Dermis blood vessel endothelial cell (primary cell): ENCODE results near the gene TIMP1. TPM values are rescaled to one million over a fixed set of nuclear protein-coding genes. Genes with fewer than 3 reads are reported as not detected.

Experiments used
- total RNA-seq: library from RNA; depleted of rRNA; stranded (reverse); fragments of >200 nt; gene quantifications from 2 replicates; pipeline ENCODE4 v1.2.3, GENCODE V29; 2014

The TIMP1 gene
- total RNA-seq, 1 donor from 2014 or later = 66.4 TPM

Other genes starting within 250 kb of the TIMP1 start
- 0.17 TPM in 1 of 2 replicates, not detected in the other for gene ZNF157, start 211.9 kb upstream of the TIMP1 start, total RNA-seq
- 9.2 and 11.8 TPM in 2 replicates for gene ZNF41, start 99.2 kb upstream of the TIMP1 start, total RNA-seq
- 10.4 and 17.7 TPM in 2 replicates for gene ARAF, start 21.2 kb upstream of the TIMP1 start, total RNA-seq
- gene SYN1, start 37.4 kb downstream of the TIMP1 start, total RNA-seq = 0.05 TPM in 1 of 2 replicates, not detected in the other
- 0.19 and 0.85 TPM in 2 replicates for gene CFP, start 47.5 kb downstream of the TIMP1 start, total RNA-seq
- 13.4 and 17.6 TPM in 2 replicates for gene ELK1, start 68.1 kb downstream of the TIMP1 start, total RNA-seq
- 58.9 and 95.6 TPM in 2 replicates for gene UXT, start 76.7 kb downstream of the TIMP1 start, total RNA-seq